Activated CD4-positive, alpha-beta T cell treated with anti-CD3 and anti-CD28 coated beads for 1 hour (primary cell): ENCODE data around the gene CATSPER1.
"Not testable (repeated sequence)": the region's sequence is repeated elsewhere in the genome, so short reads cannot be mapped to it uniquely, and the experiment has no call there.

Source experiments
- DNase-seq: peaks from one replicate; pipeline ENCODE4 v3.0.0-alpha.2; 2020

CATSPER1 gene

GRCh38 chr11:66051766-66052663 is 25.7 kb upstream of the CATSPER1 start, which contains the start of gene SF3B2:
SF3B2 (plus strand) TSS chr11:66052364; CDS start chr11:66052385, 21 bp downstream.
- DNase-seq, result peak; percentile 92

- DNase-seq, result no peak
Observed at GRCh38 chr11:66051371-66051765, 25.1 kb upstream of the CATSPER1 start.

GRCh38 chr11:66050581-66051231 is 24.4 kb upstream of the CATSPER1 start:
- no peak for DNase-seq

GRCh38 chr11:66048547-66049323 is 22.5 kb upstream of the CATSPER1 start, which contains the start of gene GAL3ST3:
GAL3ST3 (minus strand) TSS chr11:66049161; CDS start chr11:66045415, 3,746 bp downstream.
- no peak for DNase-seq

- no peak for DNase-seq
Observed at GRCh38 chr11:66047541-66048365, 21.5 kb upstream of the CATSPER1 start.

- no peak for DNase-seq
Observed at GRCh38 chr11:66046901-66047300, 20.6 kb upstream of the CATSPER1 start.

GRCh38 chr11:66045177-66045639 is 18.9 kb upstream of the CATSPER1 start:
- DNase-seq, result peak; percentile 74

GRCh38 chr11:66044757-66045156 is 18.5 kb upstream of the CATSPER1 start:
- DNase-seq, result no peak

- DNase-seq, result no peak
Observed at GRCh38 chr11:66042996-66043906, 17.0 kb upstream of the CATSPER1 start.

GRCh38 chr11:66042227-66042995 is 16.1 kb upstream of the CATSPER1 start:
- DNase-seq, result no peak

GRCh38 chr11:66039765-66040164 is 13.5 kb upstream of the CATSPER1 start:
- no peak for DNase-seq

- no peak for DNase-seq
Observed at GRCh38 chr11:66037327-66037726, 11.0 kb upstream of the CATSPER1 start.

- DNase-seq, result no peak
Observed at GRCh38 chr11:66036334-66036710, 10.0 kb upstream of the CATSPER1 start.

GRCh38 chr11:66035653-66036333 is 9.5 kb upstream of the CATSPER1 start:
- DNase-seq, result no peak

- no peak for DNase-seq
Observed at GRCh38 chr11:66032957-66033735, 6.9 kb upstream of the CATSPER1 start.

- not testable (repeated sequence) for DNase-seq
Observed at GRCh38 chr11:66023186-66023440, 3.2 kb downstream of the CATSPER1 start.

GRCh38 chr11:66022401-66023185 is 3.7 kb downstream of the CATSPER1 start:
- DNase-seq, result peak; percentile 64
